Bronchial epithelial cell (primary cell): ENCODE results near the gene KIAA0930. TPM values are rescaled to one million over a fixed set of nuclear protein-coding genes. Genes with fewer than 3 reads are reported as not detected.

ENCODE experiments used
- DNase-seq: peaks from one replicate; pipeline ENCODE4 v3.0.0-alpha.2; 2010; ENCODE audit warnings: low read depth
- FAIRE-seq: peaks from 2 replicates; lab custom pipeline; 2011; peaks lifted over from hg19 to GRCh38; lab: Jason Lieb, UNC
- H3K27me3 ChIP-seq: 2 replicates; pipeline ENCODE4 v1.5.1; 2011; ENCODE audit warnings: low read length; ENCODE audit not compliant: control insufficient read depth, insufficient read depth
- H3K36me3 ChIP-seq: 2 replicates; pipeline ENCODE4 v1.5.1; 2011; ENCODE audit warnings: low read length; ENCODE audit not compliant: control insufficient read depth, insufficient read depth
- H3K4me3 ChIP-seq: 2 replicates; pipeline ENCODE4 v1.5.1; 2011; ENCODE audit warnings: mild to moderate bottlenecking, low read depth, low read length, control low read depth
- total RNA-seq: library from RNA; depleted of rRNA; stranded (reverse); fragments of >200 nt; gene quantifications from 2 replicates; pipeline ENCODE4 v1.2.1, GENCODE V29; 2014
- TF ChIP-seq, protein P1 (sequence below): IDR thresholded peaks from 2 replicates; pipeline ENCODE4 v1.5.1; 2011; ENCODE audit warnings: mild to moderate bottlenecking, moderate library complexity, low read length, control low read depth, inconsistent platforms; ENCODE audit not compliant: insufficient read depth, severe bottlenecking

KIAA0930 gene
- total RNA-seq, 1 donor from 2014 or later, result 78.5 TPM

DNA sequence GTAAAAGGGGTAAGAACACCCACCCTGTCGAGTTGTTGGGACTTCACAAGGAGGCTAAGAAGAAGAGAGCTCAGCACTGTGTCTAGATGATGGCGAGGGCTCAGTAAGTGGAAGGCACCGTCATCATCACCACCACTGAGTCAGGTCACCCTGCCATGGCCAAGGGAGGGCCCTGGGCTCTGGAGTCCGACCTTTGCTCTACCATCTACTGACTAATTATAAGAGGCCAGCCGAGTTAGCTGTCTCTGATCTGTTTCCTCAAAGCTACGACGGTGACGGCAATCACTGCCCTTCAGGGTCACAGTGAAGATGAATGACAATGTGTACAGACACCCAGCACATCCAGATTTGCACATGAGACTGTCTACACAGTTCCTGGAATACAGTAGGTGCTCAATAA lies 29.3 kb downstream of the KIAA0930 start:
- FAIRE-seq, result peak; percentile 36
- DNase-seq, result no peak
- TF ChIP-seq, protein P1, sequence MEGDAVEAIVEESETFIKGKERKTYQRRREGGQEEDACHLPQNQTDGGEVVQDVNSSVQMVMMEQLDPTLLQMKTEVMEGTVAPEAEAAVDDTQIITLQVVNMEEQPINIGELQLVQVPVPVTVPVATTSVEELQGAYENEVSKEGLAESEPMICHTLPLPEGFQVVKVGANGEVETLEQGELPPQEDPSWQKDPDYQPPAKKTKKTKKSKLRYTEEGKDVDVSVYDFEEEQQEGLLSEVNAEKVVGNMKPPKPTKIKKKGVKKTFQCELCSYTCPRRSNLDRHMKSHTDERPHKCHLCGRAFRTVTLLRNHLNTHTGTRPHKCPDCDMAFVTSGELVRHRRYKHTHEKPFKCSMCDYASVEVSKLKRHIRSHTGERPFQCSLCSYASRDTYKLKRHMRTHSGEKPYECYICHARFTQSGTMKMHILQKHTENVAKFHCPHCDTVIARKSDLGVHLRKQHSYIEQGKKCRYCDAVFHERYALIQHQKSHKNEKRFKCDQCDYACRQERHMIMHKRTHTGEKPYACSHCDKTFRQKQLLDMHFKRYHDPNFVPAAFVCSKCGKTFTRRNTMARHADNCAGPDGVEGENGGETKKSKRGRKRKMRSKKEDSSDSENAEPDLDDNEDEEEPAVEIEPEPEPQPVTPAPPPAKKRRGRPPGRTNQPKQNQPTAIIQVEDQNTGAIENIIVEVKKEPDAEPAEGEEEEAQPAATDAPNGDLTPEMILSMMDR, result no peak
- H3K27me3 ChIP-seq, result no peaks in the 10 kb centered on the region
- H3K36me3 ChIP-seq, result peaks cover 25% of the 10 kb centered on the region
- H3K4me3 ChIP-seq, result no peak overlapping the region

DNA sequence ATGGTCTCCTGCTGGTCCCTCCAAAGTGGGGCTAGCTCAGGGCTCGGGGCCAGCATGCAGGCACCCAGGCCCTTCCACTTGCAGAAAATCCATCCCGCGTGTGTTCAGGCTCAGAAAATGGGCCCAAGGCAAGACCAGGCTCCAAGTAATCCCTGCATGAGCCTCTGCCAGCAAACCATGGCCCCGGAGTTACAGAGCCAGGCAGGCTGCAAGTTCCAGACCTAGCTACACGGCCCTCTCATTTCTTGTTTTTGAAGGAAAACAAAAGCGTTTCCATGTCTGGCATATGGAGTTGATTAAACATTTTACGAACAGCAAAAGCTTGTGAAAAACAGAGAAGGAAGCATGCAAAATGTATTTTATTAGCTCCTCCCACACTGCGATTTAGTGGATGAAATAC lies 29.7 kb downstream of the KIAA0930 start:
- Histone ChIP-seq H3K4me3 (no peak overlapping the region), H3K27me3 (no peaks in the 10 kb centered on the region), H3K36me3 (peaks cover 25% of the 10 kb centered on the region)
- TF ChIP-seq, protein P1, result no peak
- FAIRE-seq (no peak), DNase-seq (no peak)

DNA sequence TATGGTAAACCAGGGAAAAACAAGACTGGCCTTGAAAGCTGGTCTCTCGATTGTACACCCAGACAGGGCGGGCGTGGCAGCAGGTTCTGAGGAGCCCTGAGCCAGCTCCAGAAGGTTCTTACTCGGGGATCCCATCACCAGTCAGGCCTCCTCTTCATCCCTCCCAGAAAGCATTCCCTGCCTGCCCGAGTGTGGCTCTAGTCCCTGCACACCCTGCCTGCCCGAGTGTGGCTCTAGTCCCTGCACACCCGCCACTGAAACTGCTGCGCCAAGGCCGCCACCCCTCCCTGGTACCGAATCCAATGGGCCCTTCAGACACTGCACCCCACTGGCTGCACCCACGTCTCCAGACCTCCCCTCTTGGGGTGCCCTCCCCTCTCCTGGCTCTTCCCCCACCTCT lies 30.1 kb downstream of the KIAA0930 start:
- H3K36me3 ChIP-seq, result peaks cover 28% of the 10 kb centered on the region
- no peaks in the 10 kb centered on the region for H3K27me3 ChIP-seq
- DNase-seq (no peak), FAIRE-seq (no peak)
- H3K4me3 ChIP-seq, result no peak overlapping the region
- TF ChIP-seq, protein P1, result no peak

DNA sequence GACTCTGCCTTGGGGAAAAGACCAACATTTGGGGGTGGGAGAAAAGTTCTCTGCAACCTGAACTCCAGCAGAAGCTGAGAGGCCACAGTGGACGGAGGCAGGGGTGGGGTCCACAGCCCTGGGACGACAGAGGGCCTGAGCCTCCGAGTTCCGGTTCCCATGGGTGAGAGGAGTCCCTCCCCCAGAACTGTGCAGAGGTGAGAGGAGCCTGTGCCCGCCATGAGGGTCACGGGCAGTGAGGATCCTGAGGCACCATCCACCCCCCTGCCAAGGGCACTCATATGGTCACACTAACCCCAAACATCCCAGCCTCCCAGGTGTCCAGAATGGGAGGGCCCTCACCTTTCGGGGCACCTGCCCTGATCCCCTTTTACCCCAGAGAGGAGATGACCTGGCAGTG lies 30.5 kb downstream of the KIAA0930 start:
- Histone ChIP-seq H3K4me3 (no peak overlapping the region), H3K27me3 (no peaks in the 10 kb centered on the region), H3K36me3 (peaks cover 31% of the 10 kb centered on the region)
- no peak for DNase-seq
- no peak for FAIRE-seq
- TF ChIP-seq, protein P1, result no peak

DNA sequence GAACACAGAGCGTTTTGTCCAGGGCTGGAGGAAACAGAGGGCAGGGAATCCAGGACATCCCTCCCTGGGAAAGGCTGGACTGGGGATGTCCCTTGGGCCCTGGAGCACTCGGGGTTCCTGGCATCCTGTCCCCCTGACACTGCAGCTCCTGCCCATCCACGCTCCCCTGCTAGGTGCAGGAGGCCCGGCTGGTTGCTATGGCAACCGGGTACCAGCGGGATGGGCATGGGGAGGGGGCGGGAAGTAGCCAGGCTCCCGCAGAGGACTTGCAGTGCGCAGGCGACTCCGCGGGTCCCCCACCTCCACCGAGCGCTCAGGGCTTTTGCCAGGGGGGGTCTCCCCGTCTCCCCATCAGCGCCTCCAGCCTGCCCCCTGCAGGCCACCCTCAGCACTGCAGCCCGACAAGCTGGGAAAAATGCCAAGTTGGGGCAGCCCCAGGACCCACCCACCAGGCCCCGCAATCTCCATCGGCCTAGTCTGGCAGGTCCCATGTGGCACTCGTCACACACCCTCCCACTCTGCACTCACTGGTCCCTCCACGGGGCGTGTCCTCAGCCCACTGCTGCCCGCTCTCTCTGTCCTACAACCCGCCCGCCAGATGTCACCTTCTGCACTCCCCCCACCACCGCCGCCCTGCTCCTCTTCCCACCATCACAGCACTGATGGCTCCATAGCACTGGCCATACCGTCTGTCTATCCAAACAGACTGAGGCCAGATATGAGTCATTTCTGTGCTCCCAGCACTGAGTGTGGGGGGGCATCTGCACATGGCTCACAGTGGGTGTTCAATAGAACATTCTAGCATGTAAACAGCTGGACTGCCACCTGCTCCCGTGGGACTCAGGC lies 31.5 kb downstream of the KIAA0930 start:
- TF ChIP-seq, protein P1, result peak; percentile 87
- peaks cover 37% of the 10 kb centered on the region for H3K36me3 ChIP-seq
- H3K4me3 ChIP-seq, result no peak overlapping the region
- H3K27me3 ChIP-seq, result no peaks in the 10 kb centered on the region
- DNase-seq (peak; percentile 49), FAIRE-seq (no peak)

DNA sequence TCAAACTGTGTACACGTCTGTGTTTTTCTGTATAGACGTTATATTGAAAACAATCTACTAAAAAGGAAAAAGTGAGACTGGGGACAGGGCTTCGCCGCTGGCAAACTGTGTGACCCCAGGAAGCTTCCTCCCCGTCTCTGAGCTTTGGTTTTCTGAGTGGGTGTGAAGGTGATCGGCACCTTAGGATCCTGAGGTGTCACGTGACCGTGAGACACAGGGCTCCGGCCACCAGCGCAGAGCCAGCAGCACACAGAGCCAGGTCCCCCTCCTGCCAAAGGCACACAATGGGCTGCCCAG lies 32.0 kb downstream of the KIAA0930 start:
- TF ChIP-seq, protein P1, result no peak
- FAIRE-seq (no peak), DNase-seq (no peak)
- H3K27me3 ChIP-seq, result no peaks in the 10 kb centered on the region
- H3K36me3 ChIP-seq, result peaks cover 38% of the 10 kb centered on the region
- H3K4me3 ChIP-seq, result no peak overlapping the region
